HepG2 (cell line): ENCODE data around the gene SLC44A5. TPM values are rescaled to one million over a fixed set of nuclear protein-coding genes. Genes with fewer than 3 reads are reported as not detected.

ENCODE experiments used
- ATAC-seq: fragments of 200-7000 bp; cut with Tn5 transposase; 3 replicates; pipeline ENCODE4 v1.9.1; 2020; ENCODE audit warnings: mild to moderate bottlenecking, moderate library complexity
- BruUV-seq: library from RNA; stranded (reverse); fragments of 400-500 nt; replicated peaks from 2 replicates; lab custom pipeline; 2021; lab: Mats Ljungman, UMichigan
- CTCF ChIA-PET: fragments of 300-600 bp; formaldehyde crosslinking; extraction: SDS; loops from one replicate; lab custom pipeline; 2021; ENCODE audit warnings: low total read pairs, inconsistent platforms, low intra/inter-chr PET ratio; lab: Yijun Ruan, JAX
- POLR2A ChIA-PET: fragments of 350-600 bp; sonication (Branson Sonifier 250); formaldehyde crosslinking; loops from one replicate; lab custom pipeline; 2020; ENCODE audit warnings: antibody characterized with exemption, inconsistent platforms; lab: Yijun Ruan, JAX
- DNase-seq: peaks from one replicate; pipeline ENCODE4 v3.0.0-alpha.2; 2015; ENCODE audit warnings: low spot score
- FAIRE-seq: peaks from 3 replicates; lab custom pipeline; 2011; peaks lifted over from hg19 to GRCh38; lab: Jason Lieb, UNC
- H2AFZ ChIP-seq: one replicate; pipeline ENCODE4 v1.6.1; 2011; ENCODE audit warnings: low read length, inconsistent platforms
- H3K27ac ChIP-seq: fragments of 300-600 bp; 3 replicates; pipeline ENCODE4 v1.8.0; 2011; ENCODE audit warnings: mixed run types, mild to moderate bottlenecking, mixed read lengths, low read length, inconsistent platforms; ENCODE audit not compliant: insufficient read depth; ENCODE audit errors: extremely low read length
- H3K27me3 ChIP-seq, 2 experiments: fragments of 200-600 bp in 1 of 2; 2 replicates in 1 of 2; 3 replicates in 1 of 2; pipeline versions ENCODE4 v1.6.0 to v1.8.0; 2011; ENCODE audit warnings: low read length in 2 of 2, mild to moderate bottlenecking in 2 of 2, moderate library complexity in 2 of 2, inconsistent platforms in 1 of 2; ENCODE audit not compliant: insufficient read depth in 2 of 2, control insufficient read depth in 1 of 2
- H3K36me3 ChIP-seq, 2 experiments: fragments of 200-600 bp in 1 of 2; replicated peaks in 1 of 2; 2 replicates in 1 of 2; 3 replicates in 1 of 2; pipeline versions ENCODE4 v1.5.1 to v1.8.0; 2011; ENCODE audit warnings: low read length in 2 of 2, inconsistent platforms in 1 of 2; ENCODE audit not compliant: insufficient read depth in 2 of 2, control insufficient read depth in 1 of 2
- H3K4me1 ChIP-seq: 2 replicates; pipeline ENCODE4 v1.5.1; 2012; ENCODE audit warnings: low read length, inconsistent platforms; ENCODE audit not compliant: insufficient read depth
- H3K4me2 ChIP-seq: 2 replicates; pipeline ENCODE4 v1.6.0; 2011; ENCODE audit warnings: low read depth, low read length, inconsistent platforms
- H3K4me3 ChIP-seq, 3 experiments: fragments of 200-600 bp in 1 of 3; sonication (generic), shearing (Covaris generic) in 1 of 3; replicated peaks in 1 of 3; 2 replicates each; pipeline ENCODE4 v1.5.1; 2011 to 2016; ENCODE audit warnings: low read length in 3 of 3, inconsistent platforms in 2 of 3, low read depth in 2 of 3, mild to moderate bottlenecking in 2 of 3, control low read depth in 1 of 3, mixed read lengths in 1 of 3; ENCODE audit not compliant: insufficient read depth in 1 of 3
- H3K79me2 ChIP-seq: one replicate; pipeline ENCODE4 v1.6.1; 2011; ENCODE audit warnings: low read length, inconsistent platforms; ENCODE audit not compliant: insufficient read depth
- H3K9ac ChIP-seq: 2 replicates; pipeline ENCODE4 v1.6.0; 2011; ENCODE audit warnings: mild to moderate bottlenecking, low read depth, low read length, inconsistent platforms; ENCODE audit not compliant: insufficient read depth
- H3K9me3 ChIP-seq: 2 replicates; pipeline ENCODE4 v1.5.1; 2012; ENCODE audit warnings: mild to moderate bottlenecking, low read length
- H4K20me1 ChIP-seq: 2 replicates; pipeline ENCODE4 v1.6.0; 2011; ENCODE audit warnings: inconsistent platforms, mild to moderate bottlenecking, low read length, moderate library complexity; ENCODE audit not compliant: insufficient read depth
- ASH2L ChIP-seq: fragments of 300-600, 200-600 bp; sonication (generic); IDR thresholded peaks from 2 replicates; pipeline ENCODE4 v1.7.0; 2017; ENCODE audit warnings: low read depth, mild to moderate bottlenecking, moderate library complexity, mixed read lengths, low read length; ENCODE audit not compliant: insufficient read length
- BCL6 ChIP-seq: IDR thresholded peaks from 2 replicates; pipeline ENCODE4 v1.6.1; 2016; ENCODE audit warnings: missing genetic modification reagents, missing compliant biosample characterization
- EED ChIP-seq: sonication (generic); formaldehyde crosslinking; IDR thresholded peaks from 2 replicates; pipeline ENCODE4 v1.5.0; 2020; ENCODE audit warnings: mild to moderate bottlenecking, missing genetic modification reagents
- EZH2 ChIP-seq: conservative IDR thresholded peaks from 2 replicates; pipeline ENCODE4 v1.6.1; 2012; ENCODE audit warnings: mild to moderate bottlenecking, low read depth, low read length, moderate library complexity
- HNF4A ChIP-seq: sonication (generic); formaldehyde crosslinking; IDR thresholded peaks from 2 replicates; pipeline ENCODE4 v1.4.0; 2020; ENCODE audit warnings: missing genetic modification reagents
- RAD21 ChIP-seq: fragments of 450-650 bp; formaldehyde crosslinking; IDR thresholded peaks from 2 replicates; pipeline ENCODE4 v1.5.0; 2020; ENCODE audit warnings: mild to moderate bottlenecking
- SMC3 ChIP-seq: IDR thresholded peaks from 2 replicates; pipeline ENCODE4 v1.6.1; 2011; ENCODE audit warnings: low read length, improper control_type of control experiment
- SOX13 ChIP-seq, 3 experiments: fragments of 450-650 bp in 1 of 3; sonication (generic) in 1 of 3; formaldehyde crosslinking in 1 of 3; IDR thresholded peaks in 2 of 3; conservative IDR thresholded peaks in 1 of 3; 2 replicates each; pipeline versions ENCODE4 v1.5.0 to v1.6.1; 2016 to 2020; ENCODE audit warnings: antibody characterized with exemption in 1 of 3, mild to moderate bottlenecking in 1 of 3, missing compliant biosample characterization in 1 of 3, missing genetic modification reagents in 1 of 3, moderate library complexity in 1 of 3
- STAG1 ChIP-seq: sonication (generic); formaldehyde crosslinking; IDR thresholded peaks from 2 replicates; pipeline ENCODE4 v1.4.0; 2020; ENCODE audit warnings: missing genetic modification reagents
- TCF7 ChIP-seq: sonication (generic); IDR thresholded peaks from 2 replicates; pipeline ENCODE4 v1.6.1; 2016; ENCODE audit warnings: antibody characterized with exemption, low read depth
- TCF7L2 ChIP-seq: IDR thresholded peaks from 2 replicates; pipeline ENCODE4 v1.6.1; 2011; ENCODE audit warnings: mild to moderate bottlenecking, low read depth, low read length, moderate library complexity
- WGBS: methylation state at CpG from one replicate; pipeline ENCODE4 v1.1.6; 2017; ENCODE audit warnings: low lambda C conversion rate; 5-methylcytosine and 5-hydroxymethylcytosine counted together
- in situ Hi-C: cut with HindIII; loops from 2 replicates; pipeline ENCODE4 v1.10.0; 2017; ENCODE audit warnings: low pct_unique_long_range_greater_than_20kb; ENCODE audit not compliant: extremely low pct_ligation_motif_present
- intact Hi-C: fragments of 100-400 bp; cut with micrococcal nuclease; formaldehyde crosslinking; loops from one replicate; pipeline ENCODE4 v1.10.0; 2022; ENCODE audit not compliant: unreplicated experiment
- polyA plus RNA-seq, 8 experiments: library from polyadenylated mRNA; depleted of rRNA in 3 of 8; stranded (reverse) in 7 of 8; unstranded in 1 of 8; fragments of >200 nt; fragmentation: Illumina TruSeq in 4 of 8; extraction: Trizol in 4 of 8; gene quantifications; 2 replicates each; pipeline versions ENCODE4 v1.2.1 to v1.2.3, GENCODE V29; 2011 to 2016; ENCODE audit warnings: low read depth in 4 of 8, missing spikeins in 1 of 8, mixed read lengths in 1 of 8; ENCODE audit not compliant: insufficient read depth in 1 of 8
- total RNA-seq, 5 experiments: library from RNA; depleted of rRNA; stranded (reverse); fragments of >200 nt; fragmentation: Illumina TruSeq; extraction: Trizol; gene quantifications; 2 replicates each; pipeline ENCODE4 v1.2.3, GENCODE V29; 2016; ENCODE audit warnings: low read depth in 1 of 5
- TF ChIP-seq, protein P1 (sequence below): sonication (generic); formaldehyde crosslinking; conservative IDR thresholded peaks from 2 replicates; pipeline ENCODE4 v1.4.0; 2020; ENCODE audit warnings: mild to moderate bottlenecking, missing genetic modification reagents, moderate library complexity
- TF ChIP-seq, protein P2 (sequence below): sonication (generic); formaldehyde crosslinking; IDR thresholded peaks from 2 replicates; pipeline ENCODE4 v1.5.0; 2020; ENCODE audit warnings: mild to moderate bottlenecking, missing genetic modification reagents, moderate library complexity
- TF ChIP-seq, protein P3 (sequence below): IDR thresholded peaks from 2 replicates; pipeline ENCODE4 v1.6.1; 2012; ENCODE audit warnings: low read depth, low read length, improper control_type of control experiment
- TF ChIP-seq, protein P4 (sequence below): sonication (generic); formaldehyde crosslinking; IDR thresholded peaks from 2 replicates; pipeline ENCODE4 v1.4.0; 2020; ENCODE audit warnings: mild to moderate bottlenecking, missing genetic modification reagents

Gene SLC44A5
- total and polyA plus RNA-seq, 2 of the 13 experiments (the other 11 are each of a cell fraction or from before 2014, with no cell fraction given): 8.0 to 16.0 TPM

DNA sequence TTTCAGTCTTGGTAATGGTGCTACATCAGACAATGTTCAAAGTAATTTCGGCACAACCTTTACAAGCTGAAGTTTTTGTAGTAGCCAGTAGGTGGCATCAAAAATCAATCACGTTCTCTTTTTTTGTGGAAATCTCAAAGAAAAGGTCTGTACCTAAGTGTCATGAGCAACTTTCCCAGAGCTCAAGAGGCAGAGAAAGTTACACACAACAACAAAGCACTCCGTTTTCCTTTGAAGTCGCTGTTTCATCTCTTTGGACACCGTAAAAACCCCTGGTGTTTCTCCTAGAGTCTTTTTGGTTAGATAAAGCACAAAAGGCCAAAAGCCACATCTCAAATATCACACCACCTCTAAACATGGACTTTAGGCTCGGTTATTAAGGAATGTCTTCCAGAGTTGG is 345.1 kb downstream of the SLC44A5 start:
- H3K27ac ChIP-seq: no peak overlapping the region
- intact Hi-C loops: loop anchor here (1.0 to 5.0 kb wide), 3 partner anchors 157 to 527 kb away; no protein-coding TSS in a partner anchor
- CTCF ChIA-PET: interaction anchor here (2.3 kb wide), 1 partner anchor 366 kb away, joined by 15 read pairs; no protein-coding TSS in a partner anchor
- FAIRE-seq (peak; percentile 83), ATAC-seq (peak; percentile 84), DNase-seq (peak; percentile 67)
- peak overlapping the region; percentile 21 for H3K4me2 ChIP-seq
- no peaks in the 10 kb centered on the region for H3K79me2 ChIP-seq
- H4K20me1 ChIP-seq: no peaks in the 10 kb centered on the region
- H3K9ac ChIP-seq: no peak overlapping the region
- POLR2A ChIA-PET: interaction anchor here (1.0 kb wide), 1 partner anchor 520 kb away, joined by 3 read pairs; the partner anchor contains the start of gene RABGGTB
- H3K4me3 ChIP-seq: no peak overlapping the region
- no peak overlapping the region for H2AFZ ChIP-seq
- H3K36me3 ChIP-seq: no peaks in the 10 kb centered on the region
- in situ Hi-C loops: no loop called here
- H3K9me3 ChIP-seq: no peaks in the 10 kb centered on the region
- peak; percentile 62 for TF ChIP-seq SMC3
- TF ChIP-seq RAD21 (CRISPR knock-in tag): peak; percentile 32; the same call in 1 of the 2 replicates
- TF ChIP-seq EED (CRISPR knock-in tag): no peak
- TF ChIP-seq SOX13 (IDR thresholded peaks at IDR 0.05): no peak
- peak in 1 of 2 experiments; percentile 39; a peak in 1 of 4 replicates for TF ChIP-seq SOX13 (CRISPR knock-in tag; conservative IDR thresholded peaks at IDR 0.05 in 1 of 2, IDR thresholded peaks at IDR 0.05 in 1 of 2)
- peak; percentile 10; the same call in 1 of the 2 replicates for TF ChIP-seq BCL6 (CRISPR knock-in tag)
- TF ChIP-seq, protein P1, sequence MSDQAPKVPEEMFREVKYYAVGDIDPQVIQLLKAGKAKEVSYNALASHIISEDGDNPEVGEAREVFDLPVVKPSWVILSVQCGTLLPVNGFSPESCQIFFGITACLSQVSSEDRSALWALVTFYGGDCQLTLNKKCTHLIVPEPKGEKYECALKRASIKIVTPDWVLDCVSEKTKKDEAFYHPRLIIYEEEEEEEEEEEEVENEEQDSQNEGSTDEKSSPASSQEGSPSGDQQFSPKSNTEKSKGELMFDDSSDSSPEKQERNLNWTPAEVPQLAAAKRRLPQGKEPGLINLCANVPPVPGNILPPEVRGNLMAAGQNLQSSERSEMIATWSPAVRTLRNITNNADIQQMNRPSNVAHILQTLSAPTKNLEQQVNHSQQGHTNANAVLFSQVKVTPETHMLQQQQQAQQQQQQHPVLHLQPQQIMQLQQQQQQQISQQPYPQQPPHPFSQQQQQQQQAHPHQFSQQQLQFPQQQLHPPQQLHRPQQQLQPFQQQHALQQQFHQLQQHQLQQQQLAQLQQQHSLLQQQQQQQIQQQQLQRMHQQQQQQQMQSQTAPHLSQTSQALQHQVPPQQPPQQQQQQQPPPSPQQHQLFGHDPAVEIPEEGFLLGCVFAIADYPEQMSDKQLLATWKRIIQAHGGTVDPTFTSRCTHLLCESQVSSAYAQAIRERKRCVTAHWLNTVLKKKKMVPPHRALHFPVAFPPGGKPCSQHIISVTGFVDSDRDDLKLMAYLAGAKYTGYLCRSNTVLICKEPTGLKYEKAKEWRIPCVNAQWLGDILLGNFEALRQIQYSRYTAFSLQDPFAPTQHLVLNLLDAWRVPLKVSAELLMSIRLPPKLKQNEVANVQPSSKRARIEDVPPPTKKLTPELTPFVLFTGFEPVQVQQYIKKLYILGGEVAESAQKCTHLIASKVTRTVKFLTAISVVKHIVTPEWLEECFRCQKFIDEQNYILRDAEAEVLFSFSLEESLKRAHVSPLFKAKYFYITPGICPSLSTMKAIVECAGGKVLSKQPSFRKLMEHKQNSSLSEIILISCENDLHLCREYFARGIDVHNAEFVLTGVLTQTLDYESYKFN (CRISPR knock-in tag): peak; percentile 33; the same call in 1 of the 2 replicates
- peak; percentile 45; the same call in 1 of the 2 replicates for TF ChIP-seq TCF7L2
- TF ChIP-seq HNF4A (CRISPR knock-in tag): 0 out of 2 replicates have a peak, but pooled peaks have one; percentile 19
- TF ChIP-seq ASH2L: peak; percentile 54
- TF ChIP-seq, protein P2, sequence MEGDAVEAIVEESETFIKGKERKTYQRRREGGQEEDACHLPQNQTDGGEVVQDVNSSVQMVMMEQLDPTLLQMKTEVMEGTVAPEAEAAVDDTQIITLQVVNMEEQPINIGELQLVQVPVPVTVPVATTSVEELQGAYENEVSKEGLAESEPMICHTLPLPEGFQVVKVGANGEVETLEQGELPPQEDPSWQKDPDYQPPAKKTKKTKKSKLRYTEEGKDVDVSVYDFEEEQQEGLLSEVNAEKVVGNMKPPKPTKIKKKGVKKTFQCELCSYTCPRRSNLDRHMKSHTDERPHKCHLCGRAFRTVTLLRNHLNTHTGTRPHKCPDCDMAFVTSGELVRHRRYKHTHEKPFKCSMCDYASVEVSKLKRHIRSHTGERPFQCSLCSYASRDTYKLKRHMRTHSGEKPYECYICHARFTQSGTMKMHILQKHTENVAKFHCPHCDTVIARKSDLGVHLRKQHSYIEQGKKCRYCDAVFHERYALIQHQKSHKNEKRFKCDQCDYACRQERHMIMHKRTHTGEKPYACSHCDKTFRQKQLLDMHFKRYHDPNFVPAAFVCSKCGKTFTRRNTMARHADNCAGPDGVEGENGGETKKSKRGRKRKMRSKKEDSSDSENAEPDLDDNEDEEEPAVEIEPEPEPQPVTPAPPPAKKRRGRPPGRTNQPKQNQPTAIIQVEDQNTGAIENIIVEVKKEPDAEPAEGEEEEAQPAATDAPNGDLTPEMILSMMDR (CRISPR knock-in tag): peak; percentile 71
- TF ChIP-seq STAG1 (CRISPR knock-in tag): peak; percentile 70
- no peak for TF ChIP-seq EZH2
- TF ChIP-seq, protein P3, sequence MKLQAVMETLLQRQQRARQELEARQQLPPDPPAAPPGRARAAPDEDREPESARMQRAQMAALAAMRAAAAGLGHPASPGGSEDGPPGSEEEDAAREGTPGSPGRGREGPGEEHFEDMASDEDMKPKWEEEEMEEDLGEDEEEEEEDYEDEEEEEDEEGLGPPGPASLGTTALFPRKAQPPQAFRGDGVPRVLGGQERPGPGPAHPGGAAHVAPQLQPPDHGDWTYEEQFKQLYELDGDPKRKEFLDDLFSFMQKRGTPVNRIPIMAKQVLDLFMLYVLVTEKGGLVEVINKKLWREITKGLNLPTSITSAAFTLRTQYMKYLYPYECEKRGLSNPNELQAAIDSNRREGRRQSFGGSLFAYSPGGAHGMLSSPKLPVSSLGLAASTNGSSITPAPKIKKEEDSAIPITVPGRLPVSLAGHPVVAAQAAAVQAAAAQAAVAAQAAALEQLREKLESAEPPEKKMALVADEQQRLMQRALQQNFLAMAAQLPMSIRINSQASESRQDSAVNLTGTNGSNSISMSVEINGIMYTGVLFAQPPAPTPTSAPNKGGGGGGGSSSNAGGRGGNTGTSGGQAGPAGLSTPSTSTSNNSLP: 0 out of 2 replicates have a peak, but pooled peaks have one; percentile 27
- peak; percentile 74 for TF ChIP-seq TCF7
- TF ChIP-seq, protein P4, sequence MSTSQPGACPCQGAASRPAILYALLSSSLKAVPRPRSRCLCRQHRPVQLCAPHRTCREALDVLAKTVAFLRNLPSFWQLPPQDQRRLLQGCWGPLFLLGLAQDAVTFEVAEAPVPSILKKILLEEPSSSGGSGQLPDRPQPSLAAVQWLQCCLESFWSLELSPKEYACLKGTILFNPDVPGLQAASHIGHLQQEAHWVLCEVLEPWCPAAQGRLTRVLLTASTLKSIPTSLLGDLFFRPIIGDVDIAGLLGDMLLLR: no peak
- peaks cover 31% of the 10 kb centered on the region for H3K4me1 ChIP-seq
- no peaks in the 10 kb centered on the region for H3K27me3 ChIP-seq
- WGBS: 0% methylated on average over 6 of the region's 6 CpGs
- no TSS peak for BruUV-seq
